K562 (cell line): Measurements from ENCODE around the gene C6orf89. TPM values are rescaled to one million over a fixed set of nuclear protein-coding genes. Genes with fewer than 3 reads are reported as not detected.

Experiments used
- BCOR ChIP-seq: fragments of 450-650 bp; IDR thresholded peaks from 2 replicates; pipeline ENCODE4 v1.6.1; 2016
- CHAMP1 ChIP-seq: fragments of 450-650 bp; IDR thresholded peaks from 2 replicates; pipeline ENCODE4 v1.6.1; 2016; ENCODE audit warnings: mild to moderate bottlenecking
- DDX20 ChIP-seq: fragments of 450-650 bp; IDR thresholded peaks from 2 replicates; pipeline ENCODE4 v1.6.1; 2016; ENCODE audit warnings: missing genetic modification characterization, low read depth, mild to moderate bottlenecking, missing compliant biosample characterization, moderate library complexity
- GATAD2B ChIP-seq: fragments of 450-650 bp; IDR thresholded peaks from 2 replicates; pipeline ENCODE4 v1.6.1; 2017; ENCODE audit warnings: mild to moderate bottlenecking, borderline replicate concordance
- KHSRP ChIP-seq: fragments of 450-650 bp; IDR thresholded peaks from 2 replicates; pipeline ENCODE4 v1.6.1; 2017
- KLF1 ChIP-seq: fragments of 450-650 bp; IDR thresholded peaks from 2 replicates; pipeline ENCODE4 v1.6.1; 2016; ENCODE audit warnings: missing genetic modification characterization, missing compliant biosample characterization
- PPARD ChIP-seq: fragments of 250-450 bp; sonication (Bioruptor Pico); IDR thresholded peaks from 2 replicates; pipeline ENCODE4 v1.8.0; 2022; ENCODE audit warnings: inconsistent platforms, mild to moderate bottlenecking, moderate library complexity
- PREB ChIP-seq: sonication (generic); formaldehyde crosslinking; IDR thresholded peaks from 2 replicates; pipeline ENCODE4 v1.8.1; 2023; ENCODE audit warnings: mild to moderate bottlenecking, missing genetic modification reagents
- SAFB ChIP-seq: fragments of 200-400 bp; formaldehyde crosslinking; IDR thresholded peaks from 2 replicates; pipeline ENCODE4 v1.6.1; 2017; ENCODE audit warnings: low read depth, low read length, borderline replicate concordance
- SOX6 ChIP-seq: fragments of 450-650 bp; IDR thresholded peaks from 2 replicates; pipeline ENCODE4 v1.6.1; 2014; ENCODE audit warnings: mild to moderate bottlenecking
- ZBTB9 ChIP-seq: fragments of 450-650 bp; formaldehyde crosslinking; IDR thresholded peaks from 2 replicates; pipeline ENCODE4 v1.4.0; 2020; ENCODE audit warnings: mild to moderate bottlenecking, moderate library complexity
- ZFPM2 ChIP-seq: fragments of 250-450 bp; sonication (Bioruptor Pico); IDR thresholded peaks from 2 replicates; pipeline ENCODE4 v1.5.1; 2022; ENCODE audit warnings: mild to moderate bottlenecking
- ZFX ChIP-seq: sonication (generic); formaldehyde crosslinking; IDR thresholded peaks from 2 replicates; pipeline ENCODE4 v1.8.0; 2022; ENCODE audit warnings: mild to moderate bottlenecking, missing genetic modification reagents, moderate library complexity
- ZHX1 ChIP-seq: fragments of 150-350 bp; conservative IDR thresholded peaks from 2 replicates; pipeline ENCODE4 v1.6.1; 2014; ENCODE audit warnings: low read length
- ZNF398 ChIP-seq: fragments of 250-450 bp; sonication (Bioruptor Pico); IDR thresholded peaks from 2 replicates; pipeline ENCODE4 v1.8.0; 2021; ENCODE audit warnings: moderate library complexity, mild to moderate bottlenecking, inconsistent platforms
- ZNF507 ChIP-seq: conservative IDR thresholded peaks from 2 replicates; pipeline ENCODE4 v1.6.1; 2017; ENCODE audit warnings: missing genetic modification characterization, missing compliant biosample characterization
- polyA plus RNA-seq, 8 experiments: library from polyadenylated mRNA; depleted of rRNA in 4 of 8; stranded (reverse) in 5 of 8; unstranded in 3 of 8; fragments of >200 nt; fragmentation: Nextera tagmentation in 2 of 8; fragmentation: Illumina TruSeq in 1 of 8; extraction: Ambion mirVana in 2 of 8; extraction: Trizol in 1 of 8; gene quantifications; 2 replicates each; pipeline versions ENCODE4 v1.2.1 to v1.2.3, GENCODE V29; 2011 to 2014; ENCODE audit warnings: inconsistent platforms in 1 of 8, missing spikeins in 1 of 8
- total RNA-seq, 7 experiments: library from RNA; depleted of rRNA in 6 of 7; stranded (reverse); fragments of >200 nt in 6 of 7; fragmentation: Illumina TruSeq in 2 of 7; extraction: Trizol in 2 of 7; gene quantifications; 2 replicates each; pipeline versions ENCODE4 v1.2.1 to v1.2.3, GENCODE V29; 2011 to 2021; ENCODE audit warnings: low replicate concordance in 1 of 7

The C6orf89 gene
- total and polyA plus RNA-seq, 9 of the 15 experiments (the other 6 are each of a cell fraction or from before 2014, with no cell fraction given): 35.2 to 111 (median 58.5) TPM

- peak; percentile 81; the same call in 1 of the 2 replicates for TF ChIP-seq CHAMP1
- peak; percentile 35; the same call in 1 of the 2 replicates for TF ChIP-seq KHSRP
- no peak for TF ChIP-seq ZFPM2 (CRISPR knock-in tag)
- no peak for TF ChIP-seq SAFB
- no peak for TF ChIP-seq ZFX (CRISPR knock-in tag)
- TF ChIP-seq SOX6: peak; percentile 82
- TF ChIP-seq GATAD2B: peak; percentile 71; the same call in 1 of the 2 replicates
- TF ChIP-seq KLF1 (tag): no peak
- no peak for TF ChIP-seq PREB (CRISPR knock-in tag)
- TF ChIP-seq BCOR: peak; percentile 70; the same call in 1 of the 2 replicates
- no peak for TF ChIP-seq ZHX1
- TF ChIP-seq PPARD (CRISPR knock-in tag): no peak
- no peak for TF ChIP-seq ZBTB9 (CRISPR knock-in tag)
- no peak for TF ChIP-seq DDX20 (tag)
- TF ChIP-seq ZNF398: no peak
- TF ChIP-seq ZNF507: no peak
Observed at GRCh38 chr6:36888654-36889481, 3.1 kb downstream of the C6orf89 start (continued).
